LoVo (cell line): Measurements from ENCODE around the gene DPP6.

Source experiments
- DNase-seq: peaks from one replicate; pipeline ENCODE4 v3.0.0-alpha.2; 2016; ENCODE audit warnings: low spot score

The DPP6 gene

GRCh38 chr7:154859747-154860620 lies 807.8 kb downstream of the DPP6 start:
- DNase-seq: no peak

- DNase-seq: no peak
Observed at GRCh38 chr7:154860621-154861375, 808.6 kb downstream of the DPP6 start.

GRCh38 chr7:154861589-154861988 lies 809.4 kb downstream of the DPP6 start:
- no peak for DNase-seq

GRCh38 chr7:154862153-154862791 lies 810.1 kb downstream of the DPP6 start:
- DNase-seq: no peak

GRCh38 chr7:154863766-154864522 lies 811.7 kb downstream of the DPP6 start:
- DNase-seq: no peak

GRCh38 chr7:154864523-154864891 lies 812.3 kb downstream of the DPP6 start:
- DNase-seq: no peak

GRCh38 chr7:154865984-154866685 lies 813.9 kb downstream of the DPP6 start:
- no peak for DNase-seq

GRCh38 chr7:154867068-154867467 lies 814.9 kb downstream of the DPP6 start:
- no peak for DNase-seq

- DNase-seq: no peak
Observed at GRCh38 chr7:154868921-154869320, 816.7 kb downstream of the DPP6 start.

GRCh38 chr7:154869436-154869835 lies 817.2 kb downstream of the DPP6 start:
- DNase-seq: no peak

GRCh38 chr7:154871507-154871906 lies 819.3 kb downstream of the DPP6 start:
- no peak for DNase-seq

GRCh38 chr7:154871928-154872750 lies 819.9 kb downstream of the DPP6 start:
- DNase-seq: no peak

GRCh38 chr7:154872811-154873499 lies 820.8 kb downstream of the DPP6 start:
- DNase-seq: no peak

- no peak for DNase-seq
Observed at GRCh38 chr7:154873500-154874121, 821.4 kb downstream of the DPP6 start.

GRCh38 chr7:154874409-154875113 lies 822.4 kb downstream of the DPP6 start:
- DNase-seq: no peak

GRCh38 chr7:154875297-154875696 lies 823.1 kb downstream of the DPP6 start:
- no peak for DNase-seq

- DNase-seq: no peak
Observed at GRCh38 chr7:154876516-154876915, 824.3 kb downstream of the DPP6 start.

- DNase-seq: no peak
Observed at GRCh38 chr7:154877031-154877430, 824.8 kb downstream of the DPP6 start.

- no peak for DNase-seq
Observed at GRCh38 chr7:154879629-154880028, 827.4 kb downstream of the DPP6 start.
